B cell (primary cell): ENCODE results near the gene SPECC1. TPM values are rescaled to one million over a fixed set of nuclear protein-coding genes. Genes with fewer than 3 reads are reported as not detected.

Experiments
- ATAC-seq: fragments of 200-7000 bp; cut with Tn5 transposase; one replicate; pipeline ENCODE4 v1.10.0; 2021; ENCODE audit warnings: low read depth, mild to moderate bottlenecking, moderate number of reproducible peaks, moderate library complexity
- CTCF ChIA-PET: fragments of 350-600 bp; sonication (Branson Sonifier 250); formaldehyde crosslinking; loops from one replicate; lab custom pipeline; 2021; ENCODE audit warnings: antibody characterized with exemption, inconsistent platforms; lab: Charles Lee
- POLR2A ChIA-PET: fragments of 350-600 bp; sonication (Branson Sonifier 250); formaldehyde crosslinking; loops from one replicate; lab custom pipeline; 2021; ENCODE audit warnings: antibody characterized with exemption; lab: Charles Lee
- DNase-seq: peaks from one replicate; pipeline ENCODE4 v3.0.0; 2013
- H2AFZ ChIP-seq: 2 replicates; pipeline ENCODE4 v1.6.1; 2012; ENCODE audit warnings: mild to moderate bottlenecking, low read depth, low read length; ENCODE audit not compliant: insufficient read depth, poor library complexity, severe bottlenecking
- H3K27ac ChIP-seq, 2 donors: 1 replicate in 1 of 2; 2 replicates in 1 of 2; pipeline ENCODE4 v1.5.1; 2012 to 2013; ENCODE audit warnings: low read length in 2 of 2, mild to moderate bottlenecking in 2 of 2, moderate library complexity in 1 of 2
- H3K27me3 ChIP-seq, 4 experiments: fragments of 200-600 bp in 1 of 4; sonication (generic) in 1 of 4; replicated peaks in 1 of 4; 1 replicate in 2 of 4; 2 replicates in 2 of 4; pipeline versions ENCODE4 v1.6.1 to v1.7.0; 2013 to 2016; ENCODE audit warnings: low read length in 3 of 4, mild to moderate bottlenecking in 2 of 4, mixed read lengths in 1 of 4, moderate library complexity in 1 of 4; ENCODE audit not compliant: insufficient read depth in 4 of 4, control insufficient read depth in 3 of 4; ENCODE audit errors: control extremely low read depth in 1 of 4
- H3K36me3 ChIP-seq, 2 experiments: replicated peaks in 1 of 2; 1 replicate in 1 of 2; 2 replicates in 1 of 2; pipeline versions ENCODE4 v1.6.1 to v1.7.1; 2013; ENCODE audit warnings: low read length in 1 of 2; ENCODE audit not compliant: insufficient read depth in 2 of 2, control insufficient read depth in 1 of 2; ENCODE audit errors: control extremely low read depth in 1 of 2, extremely low read depth in 1 of 2
- H3K4me1 ChIP-seq, 2 donors: fragments of 200-600 bp in 1 of 2; sonication (generic) in 1 of 2; 1 replicate in 1 of 2; 2 replicates in 1 of 2; pipeline versions ENCODE4 v1.5.1 to v1.6.1; 2013 to 2017; ENCODE audit warnings: low read length in 2 of 2; ENCODE audit not compliant: control insufficient read depth in 2 of 2, insufficient read depth in 2 of 2
- H3K4me2 ChIP-seq: replicated peaks from 2 replicates; pipeline ENCODE3; 2012; ENCODE audit warnings: mild to moderate bottlenecking, low read depth, low read length; ENCODE audit not compliant: poor library complexity, severe bottlenecking
- H3K4me3 ChIP-seq, 5 experiments: fragments of 200-600 bp in 1 of 5; sonication (generic) in 1 of 5; 1 replicate in 3 of 5; 2 replicates in 2 of 5; pipeline versions ENCODE4 v1.5.1 to v1.7.0; 2011 to 2016; ENCODE audit warnings: low read length in 4 of 5, mild to moderate bottlenecking in 4 of 5, low read depth in 2 of 5, control low read depth in 1 of 5, moderate library complexity in 1 of 5; ENCODE audit not compliant: insufficient read depth in 1 of 5; ENCODE audit errors: control extremely low read depth in 1 of 5, extremely low read depth in 1 of 5
- H3K79me2 ChIP-seq: fragments of 200-600 bp; sonication (generic); one replicate; pipeline ENCODE4 v1.6.0; 2016; ENCODE audit warnings: low read length; ENCODE audit not compliant: control insufficient read depth, insufficient read depth
- H3K9ac ChIP-seq: fragments of 200-600 bp; sonication (generic); 2 replicates; pipeline ENCODE4 v1.6.1; 2017; ENCODE audit warnings: mild to moderate bottlenecking, low read length, moderate library complexity
- H3K9me3 ChIP-seq, 3 donors: one replicate each; pipeline versions ENCODE4 v1.6.1 to v1.7.1; 2013; ENCODE audit warnings: low read length in 2 of 3; ENCODE audit not compliant: control insufficient read depth in 2 of 3, insufficient read depth in 1 of 3; ENCODE audit errors: control extremely low read depth in 1 of 3
- H4K20me1 ChIP-seq: 2 replicates; pipeline ENCODE4 v1.6.0; 2012; ENCODE audit warnings: mild to moderate bottlenecking, low read length; ENCODE audit not compliant: insufficient read depth, control insufficient read depth, poor library complexity, severe bottlenecking
- H3K27ac Mint-ChIP-seq: one replicate; pipeline ENCODE4 v1.8.0; 2021; ENCODE audit warnings: mixed read lengths
- H3K27me3 Mint-ChIP-seq: one replicate; pipeline ENCODE4 v1.8.0; 2021; ENCODE audit warnings: mixed read lengths
- H3K4me1 Mint-ChIP-seq: one replicate; pipeline ENCODE4 v1.8.0; 2021; ENCODE audit warnings: mixed read lengths
- H3K4me3 Mint-ChIP-seq: one replicate; pipeline ENCODE4 v1.8.0; 2021; ENCODE audit warnings: mixed read lengths
- H3K9me3 Mint-ChIP-seq: one replicate; pipeline ENCODE4 v1.8.0; 2022; ENCODE audit warnings: mixed read lengths; ENCODE audit not compliant: insufficient read depth
- EZH2 ChIP-seq: IDR thresholded peaks from 2 replicates; pipeline ENCODE4 v1.6.1; 2012; ENCODE audit warnings: borderline replicate concordance, low read depth, mild to moderate bottlenecking, moderate library complexity, low read length; ENCODE audit not compliant: insufficient read depth, poor library complexity, severe bottlenecking
- WGBS: methylation state at CpG from one replicate; pipeline ENCODE4 v1.1.5; 2013; ENCODE audit warnings: missing lambda C conversion rate; ENCODE audit not compliant: insufficient coverage; 5-methylcytosine and 5-hydroxymethylcytosine counted together
- intact Hi-C: fragments of 100-400 bp; cut with micrococcal nuclease; formaldehyde crosslinking; loops from one replicate; pipeline ENCODE4 v1.10.0; 2022
- polyA plus RNA-seq: library from polyadenylated mRNA; depleted of rRNA; stranded (reverse); fragments of >200 nt; gene quantifications from 2 replicates; pipeline ENCODE4 v1.2.3, GENCODE V29; 2012
- total RNA-seq, 2 donors: library from RNA; stranded (reverse); fragments of 120-200 nt in 1 of 2; gene quantifications; 1 replicate in 1 of 2; 2 replicates in 1 of 2; pipeline versions ENCODE4 v1.2.3 to v1.2.4, GENCODE V29; 2013 to 2022
- TF ChIP-seq, protein P1 (sequence below): fragments of 200-600 bp; IDR thresholded peaks from one replicate; pipeline ENCODE4 v1.8.0; 2022; ENCODE audit warnings: antibody characterized with exemption, mild to moderate bottlenecking

Gene SPECC1
- total and polyA plus RNA-seq, 2 donors (not counting 1 experiment from before 2014, with no cell fraction given) = 4.6 to 7.4 TPM

DNA sequence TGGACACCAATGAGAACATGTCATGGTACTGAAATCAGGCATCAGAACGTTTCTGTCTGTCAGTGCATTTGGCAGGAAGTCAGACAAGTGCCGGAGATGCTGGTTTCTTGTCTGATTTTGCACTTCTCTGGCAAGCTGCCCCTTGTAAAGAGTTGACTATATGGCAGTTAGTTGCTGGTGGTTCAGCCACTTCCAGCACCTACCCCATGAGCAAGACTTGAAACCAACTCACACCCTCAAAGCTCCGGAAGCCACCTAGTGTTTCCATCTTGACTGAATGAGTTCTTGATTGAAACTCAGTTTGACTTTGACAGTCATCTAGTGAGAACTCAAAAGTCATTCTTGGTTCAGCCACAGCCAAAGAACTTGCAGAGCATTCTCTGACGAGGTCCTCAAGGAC is 225.1 kb downstream of the SPECC1 start:
- Mint-ChIP-seq H3K4me1 (no peaks in the 10 kb centered on the region), H3K4me3 (no peak overlapping the region), H3K9me3 (no peaks in the 10 kb centered on the region), H3K27ac (no peak overlapping the region), H3K27me3 (no peaks in the 10 kb centered on the region)
- H3K4me1 ChIP-seq = no peaks in the 10 kb centered on the region
- WGBS = 93% methylated on average over 2 of the region's 4 CpGs
- ChIA-PET POLR2A (no interaction called here), CTCF (no interaction called here)
- H3K79me2 ChIP-seq = no peaks in the 10 kb centered on the region
- no peak for TF ChIP-seq EZH2
- H3K4me3 ChIP-seq = no peak overlapping the region
- no peaks in the 10 kb centered on the region for H3K9me3 ChIP-seq
- H3K27ac ChIP-seq = no peak overlapping the region
- no peaks in the 10 kb centered on the region for H3K27me3 ChIP-seq
- no peak overlapping the region for H2AFZ ChIP-seq
- no peaks in the 10 kb centered on the region for H4K20me1 ChIP-seq
- DNase-seq (no peak), ATAC-seq (no peak)
- H3K36me3 ChIP-seq = peaks cover 0 to 2% of the 10 kb centered on the region in 2 experiments
- intact Hi-C loops = no loop called here
- H3K4me2 ChIP-seq = no peak overlapping the region
- H3K9ac ChIP-seq = no peak overlapping the region

DNA sequence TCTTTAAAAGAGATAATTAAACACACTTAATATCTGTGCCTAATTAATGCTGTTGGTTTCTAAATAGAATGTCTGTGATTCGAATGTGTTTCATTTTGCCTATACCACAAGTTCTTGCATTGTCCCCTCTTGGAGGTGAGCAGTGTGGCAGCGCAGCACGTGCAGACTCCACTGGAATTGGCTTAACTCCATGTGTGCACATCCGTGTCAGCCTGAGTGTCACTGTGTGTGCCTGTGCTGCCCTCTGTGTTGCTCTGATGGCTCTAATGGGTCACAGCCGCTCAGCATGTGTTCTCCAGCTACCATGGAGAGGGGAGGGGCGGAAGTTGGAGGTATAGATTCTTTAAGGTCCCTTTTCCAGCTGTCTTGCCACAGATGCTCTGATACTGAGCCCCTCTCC is 226.6 kb downstream of the SPECC1 start:
- Histone ChIP-seq H4K20me1 (no peaks in the 10 kb centered on the region), H3K4me1 (no peaks in the 10 kb centered on the region), H3K27me3 (no peaks in the 10 kb centered on the region), H3K79me2 (no peaks in the 10 kb centered on the region), H3K9ac (no peak overlapping the region), H3K9me3 (no peaks in the 10 kb centered on the region), H3K4me3 (no peak overlapping the region), H3K4me2 (no peak overlapping the region), H2AFZ (no peak overlapping the region), H3K36me3 (peaks cover 0 to 2% of the 10 kb centered on the region in 2 experiments), H3K27ac (no peak overlapping the region)
- H3K27me3 Mint-ChIP-seq = no peaks in the 10 kb centered on the region
- ChIA-PET POLR2A (no interaction called here), CTCF (interaction anchor here (1.9 kb wide), 1 partner anchor 9 kb away, joined by 8 read pairs; no protein-coding TSS in a partner anchor)
- DNase-seq (no peak), ATAC-seq (no peak)
- no peak overlapping the region for H3K27ac Mint-ChIP-seq
- intact Hi-C loops = no loop called here
- TF ChIP-seq, protein P1, sequence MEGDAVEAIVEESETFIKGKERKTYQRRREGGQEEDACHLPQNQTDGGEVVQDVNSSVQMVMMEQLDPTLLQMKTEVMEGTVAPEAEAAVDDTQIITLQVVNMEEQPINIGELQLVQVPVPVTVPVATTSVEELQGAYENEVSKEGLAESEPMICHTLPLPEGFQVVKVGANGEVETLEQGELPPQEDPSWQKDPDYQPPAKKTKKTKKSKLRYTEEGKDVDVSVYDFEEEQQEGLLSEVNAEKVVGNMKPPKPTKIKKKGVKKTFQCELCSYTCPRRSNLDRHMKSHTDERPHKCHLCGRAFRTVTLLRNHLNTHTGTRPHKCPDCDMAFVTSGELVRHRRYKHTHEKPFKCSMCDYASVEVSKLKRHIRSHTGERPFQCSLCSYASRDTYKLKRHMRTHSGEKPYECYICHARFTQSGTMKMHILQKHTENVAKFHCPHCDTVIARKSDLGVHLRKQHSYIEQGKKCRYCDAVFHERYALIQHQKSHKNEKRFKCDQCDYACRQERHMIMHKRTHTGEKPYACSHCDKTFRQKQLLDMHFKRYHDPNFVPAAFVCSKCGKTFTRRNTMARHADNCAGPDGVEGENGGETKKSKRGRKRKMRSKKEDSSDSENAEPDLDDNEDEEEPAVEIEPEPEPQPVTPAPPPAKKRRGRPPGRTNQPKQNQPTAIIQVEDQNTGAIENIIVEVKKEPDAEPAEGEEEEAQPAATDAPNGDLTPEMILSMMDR = no peak
- TF ChIP-seq EZH2 = no peak
- H3K9me3 Mint-ChIP-seq = no peaks in the 10 kb centered on the region
- no peaks in the 10 kb centered on the region for H3K4me1 Mint-ChIP-seq
- 95% methylated on average over 3 of the region's 6 CpGs for WGBS
- no peak overlapping the region for H3K4me3 Mint-ChIP-seq
